ENCODE measurements around the gene CCNG1. TPM values are rescaled to one million over a fixed set of nuclear protein-coding genes. Genes with fewer than 3 reads are reported as not detected.
"Not testable (repeated sequence)": the region's sequence is repeated elsewhere in the genome, so short reads cannot be mapped to it uniquely, and the experiment has no call there.

The CCNG1 gene
- total RNA-seq, 1 experiment from 2014 or later, result 70.0 TPM

DNA sequence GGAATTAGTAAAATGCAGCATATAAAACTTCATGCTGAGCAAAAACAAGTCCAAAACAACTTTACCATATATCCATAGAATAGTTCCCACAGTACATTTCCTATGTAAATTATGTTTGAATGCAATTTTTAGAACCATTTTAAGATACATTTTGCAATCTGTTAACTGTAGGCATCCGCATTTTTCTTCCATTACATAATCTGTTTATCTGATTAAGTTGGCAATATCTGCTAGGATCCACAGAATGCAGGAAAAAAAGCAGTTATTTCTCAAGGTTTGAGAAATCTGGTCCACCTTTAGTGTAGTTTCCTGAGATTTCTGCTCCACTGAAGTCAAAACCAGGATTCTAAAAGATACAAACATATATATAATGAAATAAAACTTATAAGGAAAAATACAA is 16.3 kb downstream of the CCNG1 start:
- peaks cover 20% of the 10 kb centered on the region for H3K36me3 ChIP-seq (ENCODE audit: low read depth, low read length)
- H3K4me2 ChIP-seq (ENCODE audit: low read length), result no peak overlapping the region
- no peaks in the 10 kb centered on the region; the same call in 1 of the 2 replicates for H4K20me1 ChIP-seq (ENCODE audit: low read length)
- intact Hi-C loops (cut with micrococcal nuclease), result no loop called here
- DNase-seq (no peak), ATAC-seq (no peak)
- peaks cover 42% of the 10 kb centered on the region for H3K79me2 ChIP-seq (ENCODE audit: low read length)
- H3K9me2 ChIP-seq (replicated peaks; ENCODE audit: low read length), result no peaks in the 10 kb centered on the region
- no peak overlapping the region for H3K27ac ChIP-seq (ENCODE audit: low read length)
- H3K27me3 ChIP-seq (ENCODE audit: low read length), result no peaks in the 10 kb centered on the region
- BruUV-seq (replicated peaks), result no TSS peak
- H3K9me3 ChIP-seq (ENCODE audit: low read length), result no peaks in the 10 kb centered on the region
- POLR2A ChIA-PET (ENCODE audit: unreplicated experiment), result no interaction called here
- no peak overlapping the region for H3K9ac ChIP-seq (ENCODE audit: low read length)
- CTCF ChIA-PET, result no interaction called here
- no peak overlapping the region for H3K4me3 ChIP-seq (ENCODE audit: low read length)
- no peaks in the 10 kb centered on the region for H3F3A ChIP-seq (ENCODE audit: low read length, unreplicated experiment)
- H3K4me1 ChIP-seq (ENCODE audit: insufficient read depth, low read length), result peaks cover 3% of the 10 kb centered on the region; the same call in 1 of the 2 replicates
- TF ChIP-seq, protein P1, sequence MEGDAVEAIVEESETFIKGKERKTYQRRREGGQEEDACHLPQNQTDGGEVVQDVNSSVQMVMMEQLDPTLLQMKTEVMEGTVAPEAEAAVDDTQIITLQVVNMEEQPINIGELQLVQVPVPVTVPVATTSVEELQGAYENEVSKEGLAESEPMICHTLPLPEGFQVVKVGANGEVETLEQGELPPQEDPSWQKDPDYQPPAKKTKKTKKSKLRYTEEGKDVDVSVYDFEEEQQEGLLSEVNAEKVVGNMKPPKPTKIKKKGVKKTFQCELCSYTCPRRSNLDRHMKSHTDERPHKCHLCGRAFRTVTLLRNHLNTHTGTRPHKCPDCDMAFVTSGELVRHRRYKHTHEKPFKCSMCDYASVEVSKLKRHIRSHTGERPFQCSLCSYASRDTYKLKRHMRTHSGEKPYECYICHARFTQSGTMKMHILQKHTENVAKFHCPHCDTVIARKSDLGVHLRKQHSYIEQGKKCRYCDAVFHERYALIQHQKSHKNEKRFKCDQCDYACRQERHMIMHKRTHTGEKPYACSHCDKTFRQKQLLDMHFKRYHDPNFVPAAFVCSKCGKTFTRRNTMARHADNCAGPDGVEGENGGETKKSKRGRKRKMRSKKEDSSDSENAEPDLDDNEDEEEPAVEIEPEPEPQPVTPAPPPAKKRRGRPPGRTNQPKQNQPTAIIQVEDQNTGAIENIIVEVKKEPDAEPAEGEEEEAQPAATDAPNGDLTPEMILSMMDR (conservative IDR thresholded peaks at IDR 0.05; ENCODE audit: low read depth, low read length), result no peak
- TF ChIP-seq EZH2phosphoT487 (IDR thresholded peaks at IDR 0.05; ENCODE audit: borderline replicate concordance, low read length) (no peak), EZH2 (IDR thresholded peaks at IDR 0.05; ENCODE audit: low read length, unreplicated experiment) (no peak)
- H2AFZ ChIP-seq (ENCODE audit: low read length), result no peak overlapping the region

DNA sequence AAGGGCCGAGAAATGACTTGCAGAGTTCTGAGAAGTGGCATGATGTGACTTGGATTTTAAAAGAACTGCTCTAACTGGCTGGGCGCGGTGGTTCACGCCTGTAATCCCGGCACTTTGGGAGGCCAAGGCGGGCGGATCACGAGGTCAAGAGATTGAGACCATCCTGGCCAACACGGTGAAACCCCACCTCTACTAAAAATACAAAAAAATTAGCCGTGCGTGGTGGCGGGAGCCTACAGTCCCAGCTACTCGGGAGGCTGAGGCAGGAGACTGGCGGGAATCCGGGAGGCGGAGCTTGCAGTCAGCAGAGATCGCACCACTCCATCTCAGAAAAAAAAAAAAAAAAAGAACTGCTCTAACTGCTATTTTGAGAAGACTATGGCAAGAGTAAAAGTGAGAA is 18.0 kb downstream of the CCNG1 start:
- H3K27ac ChIP-seq (ENCODE audit: low read length); H3K9me2 ChIP-seq (replicated peaks; ENCODE audit: low read length); DNase-seq; H4K20me1 ChIP-seq (ENCODE audit: low read length); H3K4me3 ChIP-seq (ENCODE audit: low read length); BruUV-seq (replicated peaks); H3K27me3 ChIP-seq (ENCODE audit: low read length); CTCF ChIA-PET; intact Hi-C loops (cut with micrococcal nuclease); POLR2A ChIA-PET (ENCODE audit: unreplicated experiment); H3K9ac ChIP-seq (ENCODE audit: low read length); H2AFZ ChIP-seq (ENCODE audit: low read length); H3K4me2 ChIP-seq (ENCODE audit: low read length); ATAC-seq; H3K9me3 ChIP-seq (ENCODE audit: low read length); H3K4me1 ChIP-seq (ENCODE audit: insufficient read depth, low read length); H3F3A ChIP-seq (ENCODE audit: low read length, unreplicated experiment): not testable (repeated sequence)
- H3K36me3 ChIP-seq (ENCODE audit: low read depth, low read length), result peaks cover 18% of the 10 kb centered on the region
- peaks cover 54% of the 10 kb centered on the region for H3K79me2 ChIP-seq (ENCODE audit: low read length)

DNA sequence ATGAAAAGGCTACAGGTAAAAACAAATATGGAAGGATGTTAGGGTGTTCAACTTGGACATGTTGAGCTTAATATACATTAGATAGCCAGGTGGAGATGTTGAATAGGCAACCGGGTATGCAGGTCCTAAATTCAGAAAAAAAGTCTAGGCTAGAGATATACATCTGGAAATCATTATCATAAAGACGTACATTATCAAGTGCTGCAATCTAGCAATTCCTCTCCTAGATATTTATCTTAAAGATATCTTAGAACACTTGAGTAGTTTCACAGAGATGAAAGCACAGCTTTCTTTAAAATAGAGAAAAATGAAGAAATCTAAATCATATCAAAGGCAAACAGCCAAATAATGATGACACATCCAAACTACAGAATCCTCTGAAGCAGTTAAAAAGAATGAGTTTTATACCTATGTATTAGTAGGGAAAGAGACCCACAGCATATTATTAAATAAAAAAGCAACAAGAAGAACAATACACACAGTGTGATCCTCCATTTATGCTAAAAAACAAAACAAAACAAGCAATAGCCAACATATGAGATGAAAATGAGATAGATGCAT is 18.7 kb downstream of the CCNG1 start:
- no peak overlapping the region for H2AFZ ChIP-seq (ENCODE audit: low read length)
- intact Hi-C loops (cut with micrococcal nuclease), result no loop called here
- ChIA-PET CTCF (no interaction called here), POLR2A (ENCODE audit: unreplicated experiment) (no interaction called here)
- BruUV-seq (replicated peaks), result no TSS peak
- ATAC-seq, result no peak
- H3K9me2 ChIP-seq (replicated peaks; ENCODE audit: low read length), result no peaks in the 10 kb centered on the region
- H3K9ac ChIP-seq (ENCODE audit: low read length), result no peak overlapping the region
- peaks cover 16% of the 10 kb centered on the region for H3K36me3 ChIP-seq (ENCODE audit: low read depth, low read length)
- no peak for TF ChIP-seq EZH2 (IDR thresholded peaks at IDR 0.05; ENCODE audit: low read length, unreplicated experiment)
- no peak for TF ChIP-seq EZH2phosphoT487 (IDR thresholded peaks at IDR 0.05; ENCODE audit: borderline replicate concordance, low read length)
- TF ChIP-seq, protein P1 (conservative IDR thresholded peaks at IDR 0.05; ENCODE audit: low read depth, low read length), result no peak
- peaks cover 3% of the 10 kb centered on the region; the same call in 1 of the 2 replicates for H3K4me1 ChIP-seq (ENCODE audit: insufficient read depth, low read length)
- peaks cover 60% of the 10 kb centered on the region for H3K79me2 ChIP-seq (ENCODE audit: low read length)
- DNase-seq, result no peak
- H4K20me1 ChIP-seq (ENCODE audit: low read length), result no peaks in the 10 kb centered on the region; the same call in 1 of the 2 replicates
- H3F3A ChIP-seq (ENCODE audit: low read length, unreplicated experiment), result no peaks in the 10 kb centered on the region
- H3K27me3 ChIP-seq (ENCODE audit: low read length), result no peaks in the 10 kb centered on the region
- H3K9me3 ChIP-seq (ENCODE audit: low read length), result no peaks in the 10 kb centered on the region
- no peak overlapping the region for H3K4me3 ChIP-seq (ENCODE audit: low read length)
- peak overlapping the region; percentile 9; the same call in 1 of the 2 replicates for H3K4me2 ChIP-seq (ENCODE audit: low read length)
- H3K27ac ChIP-seq (ENCODE audit: low read length), result no peak overlapping the region
